Measurements from ENCODE around the gene RGS7.
"Not testable (repeated sequence)": the region's sequence is repeated elsewhere in the genome, so short reads cannot be mapped to it uniquely, and the experiment has no call there.

The RGS7 gene

GRCh38 chr1:241272828-241273227 is 84.2 kb downstream of the RGS7 start:
- no peak for DNase-seq (ENCODE audit: low read depth, low spot score)

- DNase-seq (ENCODE audit: low read depth, low spot score): no peak
Measured at GRCh38 chr1:241271427-241271826, 85.6 kb downstream of the RGS7 start.

DNA sequence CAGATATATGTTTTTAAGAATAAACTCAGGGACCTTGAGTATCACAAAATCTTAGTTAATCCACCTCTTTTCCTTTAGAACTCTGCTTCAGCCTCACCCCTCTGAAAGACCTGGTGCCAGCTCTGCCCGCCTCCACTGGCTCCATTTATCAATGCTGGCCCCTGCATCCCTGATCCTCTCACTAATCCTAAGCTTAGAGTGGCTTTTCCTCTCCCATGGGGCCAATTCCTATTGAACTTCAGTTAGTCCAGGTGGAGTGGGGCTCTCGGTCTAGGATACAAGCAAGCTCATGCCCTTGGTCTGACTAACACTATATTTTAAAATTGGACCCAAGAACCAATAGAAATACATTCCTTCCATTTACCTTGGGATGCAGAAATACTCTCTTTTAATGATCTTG is 87.0 kb downstream of the RGS7 start:
- DNase-seq (ENCODE audit: low read depth, low spot score): no peak

- no peak for DNase-seq (ENCODE audit: low read depth, low spot score)
Measured at GRCh38 chr1:241269116-241269515, 87.9 kb downstream of the RGS7 start.

- no peak for DNase-seq (ENCODE audit: low read depth, low spot score)
Measured at GRCh38 chr1:241266121-241266520, 90.9 kb downstream of the RGS7 start.

GRCh38 chr1:241265428-241265827 is 91.6 kb downstream of the RGS7 start:
- no peak for DNase-seq (ENCODE audit: low read depth, low spot score)

GRCh38 chr1:241263346-241263745 is 93.7 kb downstream of the RGS7 start:
- no peak for DNase-seq (ENCODE audit: low read depth, low spot score)

DNA sequence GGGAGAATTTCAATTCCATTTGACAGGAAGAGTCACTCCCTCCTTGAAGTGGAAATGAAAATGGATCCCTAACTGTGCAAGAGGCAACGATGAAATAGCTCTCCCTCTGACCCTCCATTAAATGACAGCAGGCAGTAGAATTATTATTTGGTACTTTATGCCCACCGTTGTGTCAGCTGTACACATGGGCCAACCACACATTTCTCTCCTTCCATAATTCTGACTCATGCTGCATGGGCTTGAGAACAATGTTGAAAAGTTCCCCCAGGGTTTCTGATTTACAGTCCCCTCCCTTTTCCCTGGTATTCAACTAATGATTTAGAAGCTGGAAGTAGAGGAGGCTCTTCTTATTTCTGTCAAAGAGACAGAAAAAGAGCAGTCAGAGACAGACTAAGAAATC is 103.5 kb downstream of the RGS7 start:
- DNase-seq (ENCODE audit: low read depth, low spot score): peak; percentile 51

DNA sequence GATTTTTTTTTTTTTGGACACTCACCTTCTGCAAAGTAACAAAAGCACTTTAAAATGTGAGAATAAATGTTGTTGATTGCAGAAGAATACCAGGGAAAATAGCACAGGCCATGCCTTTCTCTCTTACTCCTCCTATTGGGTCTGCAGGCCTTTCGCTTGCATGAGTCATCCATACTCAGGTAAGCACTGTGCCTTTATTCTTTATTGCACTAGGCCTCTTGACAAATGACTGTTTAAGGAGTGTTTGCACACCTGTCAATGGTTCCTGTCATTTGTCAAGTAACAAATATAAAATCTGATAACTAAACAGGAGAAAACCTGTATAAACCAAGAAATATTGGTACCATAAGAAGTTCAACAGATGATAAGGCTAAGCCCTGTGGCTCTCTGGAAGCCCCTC is 106.5 kb downstream of the RGS7 start:
- no peak for DNase-seq (ENCODE audit: low read depth, low spot score)

DNA sequence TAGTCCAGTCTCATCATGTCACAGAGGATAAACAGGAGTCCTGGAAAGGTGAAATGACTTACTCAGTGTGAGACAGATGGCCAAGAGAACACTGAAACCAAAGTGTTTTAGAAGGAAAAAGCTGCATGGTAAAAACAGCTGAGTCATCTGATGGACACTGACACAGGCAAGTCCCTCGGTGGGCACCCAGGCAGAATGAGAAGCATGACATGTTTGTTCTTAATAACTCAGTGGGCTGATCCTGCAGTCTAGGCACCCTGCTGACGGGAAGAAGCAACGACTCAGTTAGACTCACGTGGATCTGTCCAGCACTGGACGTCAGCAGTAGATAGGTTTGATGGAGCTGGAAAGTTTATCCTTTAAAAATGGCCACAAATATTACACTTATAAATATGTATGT is 116.9 kb downstream of the RGS7 start:
- peak; percentile 6 for DNase-seq (ENCODE audit: low read depth, low spot score)

GRCh38 chr1:241237873-241238272 is 119.1 kb downstream of the RGS7 start:
- no peak for DNase-seq (ENCODE audit: low read depth, low spot score)

- peak; percentile 27 for DNase-seq (ENCODE audit: low read depth, low spot score)
Measured at GRCh38 chr1:241235256-241235897, 121.6 kb downstream of the RGS7 start.

GRCh38 chr1:241229711-241230110 is 127.3 kb downstream of the RGS7 start:
- no peak for DNase-seq (ENCODE audit: low read depth, low spot score)

DNA sequence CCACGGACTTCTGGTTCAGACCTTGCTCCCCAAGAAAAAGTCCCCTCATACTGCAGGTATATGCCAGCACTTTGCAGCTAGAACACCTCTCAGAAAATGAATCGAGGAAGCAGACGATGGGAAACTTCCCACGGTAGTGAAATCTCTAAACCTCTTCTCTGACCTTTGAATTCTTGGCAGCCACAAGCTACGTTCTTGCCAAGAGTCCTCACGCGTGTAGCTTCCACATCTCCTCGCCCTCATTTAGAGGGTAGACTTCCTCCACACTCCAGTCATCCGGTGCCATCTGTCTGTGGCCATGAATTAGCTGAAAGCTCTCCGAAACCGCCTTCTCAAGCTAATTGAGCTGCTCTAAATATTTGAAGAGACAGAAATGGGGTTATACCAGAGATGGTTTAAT is 127.8 kb downstream of the RGS7 start:
- DNase-seq (ENCODE audit: low read depth, low spot score): no peak

- no peak for DNase-seq (ENCODE audit: low read depth, low spot score)
Measured at GRCh38 chr1:241228339-241228738, 128.7 kb downstream of the RGS7 start.

GRCh38 chr1:241225741-241226140 is 131.3 kb downstream of the RGS7 start:
- no peak for DNase-seq (ENCODE audit: low read depth, low spot score)

- DNase-seq (ENCODE audit: low read depth, low spot score): not testable (repeated sequence)
Measured at GRCh38 chr1:241224189-241224588, 132.8 kb downstream of the RGS7 start.

- not testable (repeated sequence) for DNase-seq (ENCODE audit: low read depth, low spot score)
Measured at GRCh38 chr1:241222813-241223212, 134.2 kb downstream of the RGS7 start.

GRCh38 chr1:241221319-241221718 is 135.7 kb downstream of the RGS7 start:
- DNase-seq (ENCODE audit: low read depth, low spot score): no peak

GRCh38 chr1:241220913-241221312 is 136.1 kb downstream of the RGS7 start:
- not testable (repeated sequence) for DNase-seq (ENCODE audit: low read depth, low spot score)

DNA sequence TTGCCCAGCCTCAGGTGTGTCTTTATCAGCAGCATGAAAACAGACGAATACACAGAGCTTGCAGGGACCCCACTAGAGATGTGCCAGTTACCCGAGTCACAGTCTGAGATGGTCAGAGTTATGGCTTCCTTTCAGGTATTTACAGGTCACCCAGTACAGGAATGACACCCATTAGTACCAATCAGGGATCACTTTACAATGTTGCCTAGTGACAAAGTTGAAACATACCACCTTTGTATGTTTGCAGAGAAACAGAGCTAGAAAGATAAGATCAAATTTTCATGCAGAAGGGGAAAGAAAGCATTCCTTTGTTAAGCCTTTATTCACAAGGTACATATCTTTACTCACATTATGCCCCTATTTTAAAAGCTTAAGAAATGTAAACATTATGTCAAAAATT is 137.6 kb downstream of the RGS7 start:
- DNase-seq (ENCODE audit: low read depth, low spot score): no peak

GRCh38 chr1:241217516-241217915 is 139.5 kb downstream of the RGS7 start:
- DNase-seq (ENCODE audit: low read depth, low spot score): no peak

DNA sequence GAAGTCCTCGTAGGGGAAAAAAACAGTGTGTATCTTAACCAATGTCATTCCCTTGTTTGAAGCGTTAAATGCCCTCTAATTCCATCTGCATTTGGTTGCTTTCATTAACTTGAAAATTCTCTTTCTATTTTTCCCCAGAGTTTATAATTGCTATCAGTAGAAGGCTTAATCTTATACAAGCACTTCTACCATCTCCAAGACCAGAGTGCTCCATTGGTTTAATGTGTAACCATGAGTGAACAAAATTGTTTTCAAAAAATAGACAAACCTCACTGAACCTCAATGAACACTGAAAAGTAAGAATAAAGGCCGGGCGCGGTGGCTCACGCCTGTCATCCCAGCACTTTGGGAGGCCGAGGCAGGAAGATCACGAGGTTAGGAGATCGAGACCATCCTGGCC is 141.3 kb downstream of the RGS7 start:
- no peak for DNase-seq (ENCODE audit: low read depth, low spot score)

DNA sequence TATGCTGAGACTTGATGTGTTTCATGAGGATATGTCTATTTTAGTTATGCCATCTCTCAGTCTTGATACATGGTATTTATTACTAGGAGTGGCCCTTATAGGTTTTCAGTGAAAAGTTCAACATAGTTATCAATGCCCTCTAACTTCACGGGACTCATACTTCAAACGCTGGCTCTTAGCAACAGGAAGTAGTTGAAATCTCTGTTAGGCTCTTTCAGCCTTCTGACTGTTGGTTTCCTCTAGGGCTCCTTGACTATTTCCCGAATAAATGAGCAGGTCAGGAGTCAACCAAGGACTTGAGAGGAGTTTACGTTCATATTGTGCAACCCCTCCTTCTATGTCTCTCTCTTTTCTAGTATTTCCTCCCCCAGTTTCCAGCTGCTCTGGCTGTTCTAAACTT is 141.8 kb downstream of the RGS7 start:
- no peak for DNase-seq (ENCODE audit: low read depth, low spot score)

Measured in astrocyte of the hippocampus (primary cell).